ENCODE results near the gene GLOD5. TPM values are rescaled to one million over a fixed set of nuclear protein-coding genes. Genes with fewer than 3 reads are reported as not detected.

The GLOD5 gene
- total and polyA plus RNA-seq, 9 of the 15 experiments (the other 6 are each of a cell fraction or from before 2014, with no cell fraction given), result 0.27 to 4.4 (median 2.2) TPM

GRCh38 chrX:48801280-48802088 is 39.9 kb downstream of the GLOD5 start, which contains the start of gene HDAC6 (continued):
- TF ChIP-seq SRSF9 (IDR thresholded peaks at IDR 0.05; ENCODE audit: borderline replicate concordance, low read depth, low read length) (no peak), TOE1 (IDR thresholded peaks at IDR 0.05; ENCODE audit: borderline replicate concordance) (no peak), TOE1 (CRISPR knock-in tag; IDR thresholded peaks at IDR 0.05; ENCODE audit: borderline replicate concordance, low read depth) (no peak), SNIP1 (IDR thresholded peaks at IDR 0.05; ENCODE audit: low read depth) (no peak), ZNF134 (CRISPR knock-in tag; conservative IDR thresholded peaks at IDR 0.05) (no peak), MGA (IDR thresholded peaks at IDR 0.05) (no peak), NR2F6 (CRISPR knock-in tag; IDR thresholded peaks at IDR 0.05) (no peak), ZNF263 (CRISPR knock-in tag; IDR thresholded peaks at IDR 0.05; ENCODE audit: borderline replicate concordance) (0 out of 2 replicates have a peak, but pooled peaks have one; percentile 25), UBTF (IDR thresholded peaks at IDR 0.05; ENCODE audit: borderline replicate concordance in 1 of 2, low read depth in 2 of 2, low read length in 2 of 2) (0 out of 4 replicates have a peak, but pooled peaks of 1 of the 2 experiments have one; percentile 24), THAP7 (CRISPR knock-in tag; IDR thresholded peaks at IDR 0.05) (no peak), TRIM28 (IDR thresholded peaks at IDR 0.05) (no peak), ETV6 (IDR thresholded peaks at IDR 0.05; ENCODE audit: borderline replicate concordance in 1 of 2, low read depth in 2 of 2, low read length in 1 of 2) (no peak), ETV6 (CRISPR knock-in tag; IDR thresholded peaks at IDR 0.05; ENCODE audit: borderline replicate concordance) (no peak)
